GM23248 (cell line): ENCODE measurements around the gene ZNF564. TPM values are rescaled to one million over a fixed set of nuclear protein-coding genes. Genes with fewer than 3 reads are reported as not detected.

ENCODE experiments used
- DNase-seq: peaks from one replicate; pipeline ENCODE4 v3.0.0-alpha.2; 2015
- H2AFZ ChIP-seq: fragments of 200-600 bp; sonication (generic); 2 replicates; pipeline ENCODE4 v1.6.1; 2016; ENCODE audit warnings: antibody characterized with exemption
- H3F3A ChIP-seq: fragments of 200-600 bp; sonication (generic); 2 replicates; pipeline ENCODE4 v1.6.1; 2016; ENCODE audit warnings: mild to moderate bottlenecking, antibody characterized with exemption, mixed run types; ENCODE audit not compliant: insufficient read depth
- H3K27ac ChIP-seq: fragments of 200-600 bp; sonication (generic); 2 replicates; pipeline ENCODE4 v1.5.1; 2016; ENCODE audit warnings: mild to moderate bottlenecking
- H3K27me3 ChIP-seq: fragments of 200-600 bp; sonication (generic); replicated peaks from 2 replicates; pipeline ENCODE4 v1.6.1; 2016; ENCODE audit warnings: mild to moderate bottlenecking; ENCODE audit not compliant: insufficient read depth
- H3K36me3 ChIP-seq: fragments of 200-600 bp; sonication (generic); 2 replicates; pipeline ENCODE4 v1.6.1; 2016; ENCODE audit warnings: low read depth, mild to moderate bottlenecking
- H3K4me1 ChIP-seq: fragments of 200-600 bp; sonication (generic); 2 replicates; pipeline ENCODE4 v1.6.1; 2016; ENCODE audit warnings: mild to moderate bottlenecking; ENCODE audit not compliant: insufficient read depth
- H3K4me2 ChIP-seq: fragments of 200-600 bp; sonication (generic); one replicate; pipeline ENCODE4 v1.6.1; 2016; ENCODE audit warnings: mild to moderate bottlenecking; ENCODE audit not compliant: unreplicated experiment
- H3K4me3 ChIP-seq: fragments of 200-600 bp; sonication (generic); 2 replicates; pipeline ENCODE4 v1.5.1; 2016; ENCODE audit warnings: mild to moderate bottlenecking
- H3K79me2 ChIP-seq: fragments of 200-600 bp; sonication (generic); 2 replicates; pipeline ENCODE4 v1.6.1; 2016; ENCODE audit warnings: mild to moderate bottlenecking; ENCODE audit not compliant: insufficient read depth
- H3K9ac ChIP-seq: fragments of 200-600 bp; sonication (generic); 2 replicates; pipeline ENCODE4 v1.6.1; 2016; ENCODE audit warnings: mild to moderate bottlenecking
- H3K9me2 ChIP-seq: fragments of 200-600 bp; sonication (generic); 2 replicates; pipeline ENCODE4 v1.6.1; 2016; ENCODE audit warnings: mixed run types, mild to moderate bottlenecking, moderate library complexity; ENCODE audit not compliant: insufficient read depth
- H3K9me3 ChIP-seq: fragments of 200-600 bp; sonication (generic); one replicate; pipeline ENCODE4 v1.6.1; 2017; ENCODE audit warnings: low read depth
- H4K20me1 ChIP-seq: fragments of 200-600 bp; sonication (generic); 2 replicates; pipeline ENCODE4 v1.6.0; 2016; ENCODE audit not compliant: insufficient read depth
- EZH2 ChIP-seq: fragments of 200-600 bp; sonication (generic); IDR thresholded peaks from 2 replicates; pipeline ENCODE4 v1.6.1; 2018; ENCODE audit warnings: antibody characterized with exemption, mild to moderate bottlenecking; ENCODE audit not compliant: insufficient read depth, poor library complexity, severe bottlenecking
- EZH2phosphoT487 ChIP-seq: fragments of 200-600 bp; sonication (generic); IDR thresholded peaks from 2 replicates; pipeline ENCODE4 v1.6.1; 2018; ENCODE audit warnings: antibody characterized with exemption, moderate library complexity, mild to moderate bottlenecking, low read depth; ENCODE audit not compliant: insufficient read depth
- WGBS, 2 experiments: methylation state at CpG; one replicate each; pipeline ENCODE4 v1.1.6; 2015 to 2017; ENCODE audit warnings: low lambda C conversion rate in 2 of 2, low coverage in 1 of 2; ENCODE audit errors: missing lambda C conversion rate in 2 of 2; 5-methylcytosine and 5-hydroxymethylcytosine counted together
- in situ Hi-C: fragments of 300-500 bp; cut with MboI; formaldehyde crosslinking; loops from 2 replicates; pipeline ENCODE4 v1.15.0; 2020
- polyA plus RNA-seq: library from polyadenylated mRNA; unstranded; fragments of >200 nt; fragmentation: Nextera tagmentation; extraction: Ambion mirVana; gene quantifications from 2 replicates; pipeline ENCODE4 v1.2.1, GENCODE V29; 2016
- total RNA-seq: library from RNA; depleted of rRNA; stranded (reverse); fragments of >200 nt; shearing (Covaris generic); gene quantifications from 2 replicates; pipeline ENCODE4 v1.2.3, GENCODE V29; 2014

ZNF564 gene
- total and polyA plus RNA-seq, 2 experiments from 2014 or later: 3.7 to 5.6 TPM

GRCh38 chr19:12485571-12485970, 65.7 kb downstream of the ZNF564 start:
- Histone ChIP-seq H3K4me2 (peak overlapping the region; percentile 94), H2AFZ (peak overlapping the region; percentile 99; the same call in 1 of the 2 replicates)
- TF ChIP-seq EZH2phosphoT487 (no peak), EZH2 (no peak)

GRCh38 chr19:12485052-12485416, 66.2 kb downstream of the ZNF564 start:
- Histone ChIP-seq H3K79me2 (peaks cover 40% of the 10 kb centered on the region), H3K4me3 (peak overlapping the region; percentile 96), H3K27me3 (no peaks in the 10 kb centered on the region), H2AFZ (peak overlapping the region; percentile 99), H3F3A (no peaks in the 10 kb centered on the region), H3K9me3 (no peaks in the 10 kb centered on the region), H3K36me3 (no peaks in the 10 kb centered on the region), H3K27ac (0 out of 2 replicates have a peak overlapping the region, but pooled peaks have one; percentile 23), H3K9me2 (no peaks in the 10 kb centered on the region), H3K9ac (peak overlapping the region; percentile 86), H3K4me1 (peaks cover 5% of the 10 kb centered on the region; the same call in 1 of the 2 replicates), H3K4me2 (peak overlapping the region; percentile 94), H4K20me1 (no peaks in the 10 kb centered on the region)
- TF ChIP-seq EZH2phosphoT487 (no peak), EZH2 (no peak)
- 5 to 6% methylated on average over 11 of the region's 11 CpGs for WGBS, 2 experiments
- DNase-seq: no peak
- in situ Hi-C loops: no loop called here

More at GRCh38 chr19:12485571-12485970, 65.7 kb downstream of the ZNF564 start:
- no peaks in the 10 kb centered on the region for H4K20me1 ChIP-seq
- no peaks in the 10 kb centered on the region for H3K36me3 ChIP-seq
- H3K79me2 ChIP-seq: peaks cover 37% of the 10 kb centered on the region
- H3F3A ChIP-seq: no peaks in the 10 kb centered on the region
- DNase-seq: no peak
- H3K27ac ChIP-seq: no peak overlapping the region
- peaks cover 5% of the 10 kb centered on the region; the same call in 1 of the 2 replicates for H3K4me1 ChIP-seq
- no peak overlapping the region for H3K4me3 ChIP-seq
- no peaks in the 10 kb centered on the region for H3K27me3 ChIP-seq
- no peaks in the 10 kb centered on the region for H3K9me3 ChIP-seq
- H3K9me2 ChIP-seq: no peaks in the 10 kb centered on the region
- no peak overlapping the region for H3K9ac ChIP-seq
- WGBS, 2 experiments: 59 to 63% methylated on average over 3 of the region's 3 CpGs
- in situ Hi-C loops: no loop called here

GRCh38 chr19:12484371-12485051, 66.8 kb downstream of the ZNF564 start, which contains the start of gene ZNF709:
ZNF709 (minus strand) TSS chr19:12484816; CDS start chr19:12484657, 159 bp downstream.
- Histone ChIP-seq H3K79me2 (peaks cover 45% of the 10 kb centered on the region), H3F3A (no peaks in the 10 kb centered on the region), H3K4me3 (peak within 1 kb of the TSS; percentile 96), H3K9me2 (no peaks in the 10 kb centered on the region), H4K20me1 (no peaks in the 10 kb centered on the region), H3K27me3 (no peaks in the 10 kb centered on the region), H3K9me3 (no peaks in the 10 kb centered on the region), H3K27ac (peak within 1 kb of the TSS; percentile 23; the same call in 1 of the 2 replicates), H2AFZ (peak within 1 kb of the TSS; percentile 99), H3K4me1 (peaks cover 5% of the 10 kb centered on the region; the same call in 1 of the 2 replicates), H3K9ac (peak within 1 kb of the TSS; percentile 86), H3K36me3 (no peaks in the 10 kb centered on the region), H3K4me2 (peak within 1 kb of the TSS; percentile 94)
- no peak for TF ChIP-seq EZH2
- no peak for TF ChIP-seq EZH2phosphoT487
- peak; percentile 91 for DNase-seq
- 1% methylated on average over 40 to 51 of the region's 53 CpGs for WGBS, 2 experiments
- in situ Hi-C loops: no loop called here

- peak overlapping the region; percentile 96 for H3K4me3 ChIP-seq
- H3K79me2 ChIP-seq: peaks cover 50% of the 10 kb centered on the region
- peak overlapping the region; percentile 94 for H3K4me2 ChIP-seq
- no peaks in the 10 kb centered on the region for H3K9me3 ChIP-seq
- H3K9ac ChIP-seq: peak overlapping the region; percentile 86
- H4K20me1 ChIP-seq: no peaks in the 10 kb centered on the region
- H3K9me2 ChIP-seq: no peaks in the 10 kb centered on the region
- no peak for TF ChIP-seq EZH2
- no peak for TF ChIP-seq EZH2phosphoT487
- WGBS, 2 experiments: 2 to 5% methylated on average over 10 to 13 of the region's 13 CpGs
- in situ Hi-C loops: no loop called here
- H2AFZ ChIP-seq: peak overlapping the region; percentile 99
- peaks cover 5% of the 10 kb centered on the region; the same call in 1 of the 2 replicates for H3K4me1 ChIP-seq
- no peaks in the 10 kb centered on the region for H3K27me3 ChIP-seq
- no peak overlapping the region for H3K27ac ChIP-seq
- no peak for DNase-seq
- no peaks in the 10 kb centered on the region for H3F3A ChIP-seq
- H3K36me3 ChIP-seq: no peaks in the 10 kb centered on the region
These were observed 67.3 kb downstream of the ZNF564 start for GRCh38 chr19:12484011-12484370.
